Brain pericyte (primary cell): ENCODE data around the gene SYPL1.
"Not testable (repeated sequence)": the region's sequence is repeated elsewhere in the genome, so short reads cannot be mapped to it uniquely, and the experiment has no call there.

Experiments used
- DNase-seq: peaks from one replicate; pipeline ENCODE4 v3.0.0-alpha.2; 2012; ENCODE audit warnings: low read depth, low spot score

SYPL1 gene

GRCh38 chr7:106112118-106112971, at the start of gene SYPL1:
TSS of gene SYPL1 (minus strand) at chr7:106112312. CDS start at chr7:106112208, 104 bp downstream.
- peak; percentile 71 for DNase-seq

GRCh38 chr7:106155027-106155426, 42.9 kb upstream of the SYPL1 start:
- no peak for DNase-seq

GRCh38 chr7:106153891-106154449, 41.9 kb upstream of the SYPL1 start:
- DNase-seq: peak; percentile 49

GRCh38 chr7:106152313-106152665, 40.2 kb upstream of the SYPL1 start:
- no peak for DNase-seq

GRCh38 chr7:106151459-106152312, 39.6 kb upstream of the SYPL1 start:
- no peak for DNase-seq

- DNase-seq: no peak
Observed at GRCh38 chr7:106143711-106144337, 31.7 kb upstream of the SYPL1 start.

- DNase-seq: no peak
Observed at GRCh38 chr7:106142136-106142535, 30.0 kb upstream of the SYPL1 start.

- no peak for DNase-seq
Observed at GRCh38 chr7:106140406-106141173, 28.5 kb upstream of the SYPL1 start.

GRCh38 chr7:106139265-106140251, 27.4 kb upstream of the SYPL1 start:
- DNase-seq: no peak

GRCh38 chr7:106138776-106139175, 26.7 kb upstream of the SYPL1 start:
- DNase-seq: no peak

- not testable (repeated sequence) for DNase-seq
Observed at GRCh38 chr7:106138181-106138580, 26.1 kb upstream of the SYPL1 start.

GRCh38 chr7:106134241-106134640, 22.1 kb upstream of the SYPL1 start:
- no peak for DNase-seq

GRCh38 chr7:106129291-106129690, 17.2 kb upstream of the SYPL1 start:
- no peak for DNase-seq

- no peak for DNase-seq
Observed at GRCh38 chr7:106128836-106129235, 16.7 kb upstream of the SYPL1 start.

GRCh38 chr7:106127984-106128780, 16.1 kb upstream of the SYPL1 start:
- DNase-seq: no peak

GRCh38 chr7:106126170-106126938, 14.2 kb upstream of the SYPL1 start:
- no peak for DNase-seq

GRCh38 chr7:106125417-106125816, 13.3 kb upstream of the SYPL1 start:
- no peak for DNase-seq

GRCh38 chr7:106124186-106124585, 12.1 kb upstream of the SYPL1 start:
- DNase-seq: no peak
